Measurements from ENCODE around the gene GOLPH3L. TPM values are rescaled to one million over a fixed set of nuclear protein-coding genes. Genes with fewer than 3 reads are reported as not detected.

GOLPH3L gene
- total and polyA plus RNA-seq, 8 donors, result 13.2 to 33.4 (median 16.9) TPM

- no peak for TF ChIP-seq EP300 (IDR thresholded peaks at IDR 0.05)
- no peak for TF ChIP-seq CTCF (IDR thresholded peaks at IDR 0.05)
- TF ChIP-seq POLR2AphosphoS5 (IDR thresholded peaks at IDR 0.05), result no peak
- TF ChIP-seq POLR2A (IDR thresholded peaks at IDR 0.05), result no peak
- no peak for DNase-seq
- 89 to 100% (median 97%) methylated on average over 1 of the region's 1 CpG for WGBS, 5 donors
- intact Hi-C loops (cut with DNase I; ENCODE audit: low total_unique reads), result no loop called here
- no peak overlapping the region for H3K27ac ChIP-seq
- no peaks in the 10 kb centered on the region for H3K27me3 ChIP-seq
- no peak overlapping the region for H3K4me3 ChIP-seq
- no peaks in the 10 kb centered on the region for H3K9me3 ChIP-seq
- H3K36me3 ChIP-seq, result peaks cover 15 to 50% (median 46%) of the 10 kb centered on the region in 4 donors
- H3K4me1 ChIP-seq, result no peaks in the 10 kb centered on the region
Measured at GRCh38 chr1:150678988-150679387, 18.0 kb downstream of the GOLPH3L start.

GRCh38 chr1:150674881-150675280 lies 22.1 kb downstream of the GOLPH3L start:
- no peak overlapping the region for H3K4me3 ChIP-seq
- intact Hi-C loops (cut with DNase I; ENCODE audit: low total_unique reads), result no loop called here
- H3K27me3 ChIP-seq, result no peaks in the 10 kb centered on the region
- no peak overlapping the region for H3K27ac ChIP-seq
- H3K4me1 ChIP-seq, result peaks cover 0 to 10% (median under 1%) of the 10 kb centered on the region in 4 donors
- DNase-seq, result no peak
- no peak for TF ChIP-seq EP300 (IDR thresholded peaks at IDR 0.05)
- TF ChIP-seq POLR2AphosphoS5 (IDR thresholded peaks at IDR 0.05), result no peak
- no peak for TF ChIP-seq CTCF (IDR thresholded peaks at IDR 0.05)
- no peak for TF ChIP-seq POLR2A (IDR thresholded peaks at IDR 0.05)
- no peaks in the 10 kb centered on the region for H3K9me3 ChIP-seq
- peaks cover 4 to 37% (median 28%) of the 10 kb centered on the region in 4 donors for H3K36me3 ChIP-seq
- 93 to 97% (median 97%) methylated on average over 4 of the region's 4 CpGs for WGBS, 5 donors

GRCh38 chr1:150663321-150663720 lies 33.6 kb downstream of the GOLPH3L start:
- no peaks in the 10 kb centered on the region for H3K9me3 ChIP-seq
- TF ChIP-seq EP300 (IDR thresholded peaks at IDR 0.05), result no peak
- no peak for TF ChIP-seq CTCF (IDR thresholded peaks at IDR 0.05)
- TF ChIP-seq POLR2AphosphoS5 (IDR thresholded peaks at IDR 0.05), result no peak
- TF ChIP-seq POLR2A (IDR thresholded peaks at IDR 0.05), result no peak
- H3K36me3 ChIP-seq, result peaks cover 6 to 57% (median 53%) of the 10 kb centered on the region in 4 donors
- 82 to 93% (median 89%) methylated on average over 7 of the region's 7 CpGs for WGBS, 5 donors
- DNase-seq, result no peak
- peaks cover 0 to 10% (median 6%) of the 10 kb centered on the region in 4 donors for H3K4me1 ChIP-seq
- H3K27me3 ChIP-seq, result no peaks in the 10 kb centered on the region
- intact Hi-C loops (cut with DNase I; ENCODE audit: low total_unique reads), result no loop called here
- no peak overlapping the region for H3K4me3 ChIP-seq
- no peak overlapping the region for H3K27ac ChIP-seq

- Histone ChIP-seq H3K27ac (no peak overlapping the region), H3K27me3 (no peaks in the 10 kb centered on the region), H3K36me3 (peaks cover 6 to 62% (median 59%) of the 10 kb centered on the region in 4 donors), H3K4me3 (no peak overlapping the region), H3K4me1 (peaks cover 0 to 8% (median 4%) of the 10 kb centered on the region in 4 donors), H3K9me3 (no peaks in the 10 kb centered on the region)
- intact Hi-C loops (cut with DNase I; ENCODE audit: low total_unique reads), result no loop called here
- no peak for DNase-seq
- 96 to 99% (median 97%) methylated on average over 9 of the region's 9 CpGs for WGBS, 5 donors
- TF ChIP-seq POLR2A (IDR thresholded peaks at IDR 0.05) (no peak), POLR2AphosphoS5 (IDR thresholded peaks at IDR 0.05) (no peak), CTCF (IDR thresholded peaks at IDR 0.05) (no peak), EP300 (IDR thresholded peaks at IDR 0.05) (no peak)
Measured at GRCh38 chr1:150662811-150663210, 34.1 kb downstream of the GOLPH3L start.
